Chondrocyte (in vitro differentiated cells): ENCODE results near the gene CACNA1G. TPM values are rescaled to one million over a fixed set of nuclear protein-coding genes. Genes with fewer than 3 reads are reported as not detected.

Experiments
- DNase-seq: peaks from one replicate; pipeline ENCODE4 v3.0.0; 2021; ENCODE audit warnings: mixed read lengths, low spot score
- H3K27ac Mint-ChIP-seq: one replicate; pipeline ENCODE4 v1.8.0; 2021; ENCODE audit warnings: mild to moderate bottlenecking, moderate library complexity, mixed read lengths; ENCODE audit not compliant: unreplicated experiment
- H3K27me3 Mint-ChIP-seq: 2 replicates; pipeline ENCODE4 v1.8.0; 2021; ENCODE audit warnings: low read depth, mixed read lengths
- H3K36me3 Mint-ChIP-seq: 2 replicates; pipeline ENCODE4 v1.8.0; 2021; ENCODE audit warnings: low read depth, mixed read lengths
- H3K4me1 Mint-ChIP-seq: 2 replicates; pipeline ENCODE4 v1.8.0; 2021; ENCODE audit warnings: low read depth, mild to moderate bottlenecking, mixed read lengths
- H3K4me3 Mint-ChIP-seq: one replicate; pipeline ENCODE4 v1.8.0; 2021; ENCODE audit warnings: mild to moderate bottlenecking, moderate library complexity, mixed read lengths; ENCODE audit not compliant: unreplicated experiment
- H3K9me3 Mint-ChIP-seq: 2 replicates; pipeline ENCODE4 v1.8.0; 2021; ENCODE audit warnings: low read depth, mixed read lengths
- total RNA-seq: library from RNA; stranded (reverse); gene quantifications from 3 replicates; pipeline ENCODE4 v1.2.1, GENCODE V29; 2021
- TF ChIP-seq, protein P1 (sequence below): fragments of 200-600 bp; sonication (generic); IDR thresholded peaks from 2 replicates; pipeline ENCODE4 v1.5.0; 2021; ENCODE audit warnings: antibody characterized with exemption, mild to moderate bottlenecking, moderate library complexity

The CACNA1G gene
- total RNA-seq, 1 donor from 2014 or later: 0.10 TPM

GRCh38 chr17:50633683-50634082 is 73.2 kb downstream of the CACNA1G start:
- Mint-ChIP-seq H3K27me3 (peaks cover 9% of the 10 kb centered on the region), H3K27ac (no peak overlapping the region), H3K4me1 (peaks cover 30% of the 10 kb centered on the region), H3K36me3 (no peaks in the 10 kb centered on the region), H3K4me3 (peak overlapping the region; percentile 16), H3K9me3 (no peaks in the 10 kb centered on the region)
- TF ChIP-seq, protein P1, sequence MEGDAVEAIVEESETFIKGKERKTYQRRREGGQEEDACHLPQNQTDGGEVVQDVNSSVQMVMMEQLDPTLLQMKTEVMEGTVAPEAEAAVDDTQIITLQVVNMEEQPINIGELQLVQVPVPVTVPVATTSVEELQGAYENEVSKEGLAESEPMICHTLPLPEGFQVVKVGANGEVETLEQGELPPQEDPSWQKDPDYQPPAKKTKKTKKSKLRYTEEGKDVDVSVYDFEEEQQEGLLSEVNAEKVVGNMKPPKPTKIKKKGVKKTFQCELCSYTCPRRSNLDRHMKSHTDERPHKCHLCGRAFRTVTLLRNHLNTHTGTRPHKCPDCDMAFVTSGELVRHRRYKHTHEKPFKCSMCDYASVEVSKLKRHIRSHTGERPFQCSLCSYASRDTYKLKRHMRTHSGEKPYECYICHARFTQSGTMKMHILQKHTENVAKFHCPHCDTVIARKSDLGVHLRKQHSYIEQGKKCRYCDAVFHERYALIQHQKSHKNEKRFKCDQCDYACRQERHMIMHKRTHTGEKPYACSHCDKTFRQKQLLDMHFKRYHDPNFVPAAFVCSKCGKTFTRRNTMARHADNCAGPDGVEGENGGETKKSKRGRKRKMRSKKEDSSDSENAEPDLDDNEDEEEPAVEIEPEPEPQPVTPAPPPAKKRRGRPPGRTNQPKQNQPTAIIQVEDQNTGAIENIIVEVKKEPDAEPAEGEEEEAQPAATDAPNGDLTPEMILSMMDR: no peak
- DNase-seq: no peak

- Mint-ChIP-seq H3K9me3 (no peaks in the 10 kb centered on the region), H3K4me1 (peaks cover 37% of the 10 kb centered on the region), H3K36me3 (no peaks in the 10 kb centered on the region), H3K4me3 (peak within 1 kb of the TSS; percentile 44), H3K27me3 (peaks cover 6% of the 10 kb centered on the region), H3K27ac (no peak within 1 kb of the TSS)
- no peak for DNase-seq
- TF ChIP-seq, protein P1: no peak
These were observed 73.9 kb downstream of the CACNA1G start, which contains the start of gene ABCC3 for GRCh38 chr17:50634224-50634914. Gene ABCC3 (plus strand): TSS chr17:50634881. CDS start chr17:50634937, 56 bp downstream.

- H3K27me3 Mint-ChIP-seq: peaks cover 6% of the 10 kb centered on the region
- peaks cover 45% of the 10 kb centered on the region for H3K4me1 Mint-ChIP-seq
- no peaks in the 10 kb centered on the region for H3K36me3 Mint-ChIP-seq
- DNase-seq: no peak
- H3K27ac Mint-ChIP-seq: no peak overlapping the region
- H3K9me3 Mint-ChIP-seq: no peaks in the 10 kb centered on the region
- TF ChIP-seq, protein P1: peak; percentile 34
- H3K4me3 Mint-ChIP-seq: peak overlapping the region; percentile 9
These were observed 74.6 kb downstream of the CACNA1G start for GRCh38 chr17:50634915-50635731.

DNA sequence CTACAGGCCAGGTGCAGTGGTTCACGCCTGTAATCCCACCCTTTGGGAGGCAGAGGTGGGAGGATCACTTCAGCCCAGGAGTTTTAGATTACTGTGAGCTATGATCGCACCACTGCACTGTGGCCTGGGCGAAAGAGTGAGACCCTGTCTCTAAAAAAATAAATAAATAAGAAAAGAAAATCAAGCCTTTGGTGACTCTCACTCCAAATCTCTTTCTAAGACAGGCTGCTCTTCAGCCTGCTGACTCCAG is 75.1 kb downstream of the CACNA1G start:
- TF ChIP-seq, protein P1: no peak
- DNase-seq: no peak
- H3K4me1 Mint-ChIP-seq: peaks cover 50% of the 10 kb centered on the region
- H3K27ac Mint-ChIP-seq: no peak overlapping the region
- H3K4me3 Mint-ChIP-seq: no peak overlapping the region
- peaks cover 3% of the 10 kb centered on the region for H3K27me3 Mint-ChIP-seq
- no peaks in the 10 kb centered on the region for H3K9me3 Mint-ChIP-seq
- no peaks in the 10 kb centered on the region for H3K36me3 Mint-ChIP-seq

DNA sequence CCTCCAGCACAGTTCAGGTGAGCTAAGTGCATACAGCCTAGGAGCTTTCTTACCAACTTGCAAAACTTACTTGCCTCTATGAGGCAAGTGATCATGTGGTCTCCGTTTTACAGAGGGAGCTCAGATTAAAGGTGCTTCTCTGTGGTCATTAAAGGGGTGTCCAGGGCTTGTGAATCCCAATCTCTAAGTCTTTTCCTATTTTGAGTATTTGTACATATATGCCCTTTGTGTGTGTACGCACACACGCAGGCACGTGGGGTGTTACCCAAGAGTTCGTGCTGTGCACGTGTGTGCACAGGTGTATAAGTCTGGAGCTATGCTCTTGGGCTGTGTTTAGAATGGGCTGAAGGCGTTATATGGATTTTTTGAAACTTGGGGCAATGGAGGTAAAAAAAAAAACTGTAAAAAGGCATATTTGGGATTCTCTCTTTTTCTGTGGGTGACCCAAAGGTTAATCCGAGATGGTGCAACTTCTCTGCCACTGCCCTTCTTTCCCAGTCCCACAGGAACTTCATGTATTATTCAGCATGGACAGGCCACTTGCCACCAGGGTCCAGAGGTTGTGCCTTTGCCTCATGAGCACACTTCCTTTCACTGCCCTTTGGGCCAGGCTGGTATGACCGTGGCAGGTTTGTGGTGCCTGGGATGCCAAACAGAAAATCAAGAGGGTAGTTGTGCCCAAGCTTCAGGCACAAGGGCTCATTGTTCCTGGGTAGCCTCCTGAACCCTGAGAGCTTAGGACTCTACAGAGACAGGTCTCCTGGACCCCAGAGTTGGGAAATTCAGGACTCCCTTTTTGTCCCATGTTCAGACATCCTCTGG is 75.7 kb downstream of the CACNA1G start:
- DNase-seq: no peak
- TF ChIP-seq, protein P1: no peak
- no peak overlapping the region for H3K4me3 Mint-ChIP-seq
- peaks cover 55% of the 10 kb centered on the region for H3K4me1 Mint-ChIP-seq
- H3K27me3 Mint-ChIP-seq: peaks cover 3% of the 10 kb centered on the region
- H3K36me3 Mint-ChIP-seq: no peaks in the 10 kb centered on the region
- no peak overlapping the region for H3K27ac Mint-ChIP-seq
- no peaks in the 10 kb centered on the region for H3K9me3 Mint-ChIP-seq
